Lower lobe of right lung (tissue), 2 donors: ENCODE data around the gene ANO2. TPM values are rescaled to one million over a fixed set of nuclear protein-coding genes. Genes with fewer than 3 reads are reported as not detected.

Experiments used
- ATAC-seq, 2 donors: fragments of 200-7000 bp; cut with Tn5 transposase; one replicate each; pipeline ENCODE4 v1.9.1; 2020 to 2022; ENCODE audit warnings: mild to moderate bottlenecking in 2 of 2, moderate library complexity in 2 of 2
- DNase-seq: peaks from one replicate; pipeline ENCODE4 v3.0.0-alpha.2; 2020
- H3K27ac ChIP-seq: fragments of 200-600 bp; one replicate; pipeline ENCODE4 v1.8.0; 2022
- H3K27me3 ChIP-seq: fragments of 200-600 bp; one replicate; pipeline ENCODE4 v1.8.0; 2022; ENCODE audit warnings: low read depth
- H3K36me3 ChIP-seq: fragments of 200-600 bp; one replicate; pipeline ENCODE4 v1.8.0; 2022; ENCODE audit warnings: mild to moderate bottlenecking
- H3K4me1 ChIP-seq: fragments of 200-600 bp; one replicate; pipeline ENCODE4 v1.8.0; 2022
- H3K4me3 ChIP-seq: fragments of 200-600 bp; one replicate; pipeline ENCODE4 v1.8.0; 2022; ENCODE audit warnings: mild to moderate bottlenecking
- H3K9me3 ChIP-seq: fragments of 200-600 bp; one replicate; pipeline ENCODE4 v1.8.0; 2022
- intact Hi-C: fragments of 100-400 bp; cut with DNase I; formaldehyde crosslinking; loops from one replicate; pipeline ENCODE4 v1.11.0; 2022
- total RNA-seq: library from RNA; stranded (reverse); fragmentation: NEBNext Ultra II Directional; extraction: Animal tissue kit (Norgen Biotek cat#: 25700); gene quantifications from one replicate; pipeline ENCODE4 v1.2.1, GENCODE V29; 2021
- TF ChIP-seq, protein P1 (sequence below): fragments of 200-600 bp; IDR thresholded peaks from one replicate; pipeline ENCODE4 v1.8.0; 2022; ENCODE audit warnings: antibody characterized with exemption, mild to moderate bottlenecking
- donor health status: DM: no; HTN: yes; CAD: no; lungs with severe emphysema.

Gene ANO2
- total RNA-seq, 1 donor from 2014 or later: 22.2 TPM

DNA sequence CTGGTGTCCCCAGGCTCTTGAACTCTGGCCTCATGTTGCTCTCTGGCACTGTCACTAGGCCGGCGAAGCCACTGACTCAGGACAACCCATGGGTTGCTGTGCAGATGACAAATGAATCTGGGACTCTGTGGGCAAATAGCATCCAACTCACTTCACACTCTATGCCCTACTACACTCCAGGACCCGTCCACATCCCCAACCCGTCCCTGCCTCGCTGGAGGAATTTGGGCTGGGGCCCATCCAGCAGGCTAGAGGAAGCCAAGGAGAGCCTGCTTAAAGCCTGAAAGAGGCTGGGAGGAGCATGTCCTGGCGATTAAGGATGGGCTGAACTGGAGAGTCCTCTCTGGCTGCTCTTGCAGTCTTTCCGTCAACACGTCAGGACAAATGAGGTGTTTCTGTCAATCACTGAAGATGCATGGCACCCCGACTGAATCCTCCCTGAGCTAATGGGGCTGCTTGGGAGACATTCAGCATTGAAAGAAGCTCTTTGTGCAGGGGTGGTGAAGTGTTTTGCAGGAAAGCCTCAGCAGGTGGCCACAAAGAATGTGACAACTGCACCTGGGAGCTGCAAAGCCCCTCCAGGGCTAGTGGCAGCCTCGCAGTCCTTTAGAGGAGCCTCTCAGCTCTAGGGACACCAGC lies 71.7 kb downstream of the ANO2 start:
- intact Hi-C loops: no loop called here

DNA sequence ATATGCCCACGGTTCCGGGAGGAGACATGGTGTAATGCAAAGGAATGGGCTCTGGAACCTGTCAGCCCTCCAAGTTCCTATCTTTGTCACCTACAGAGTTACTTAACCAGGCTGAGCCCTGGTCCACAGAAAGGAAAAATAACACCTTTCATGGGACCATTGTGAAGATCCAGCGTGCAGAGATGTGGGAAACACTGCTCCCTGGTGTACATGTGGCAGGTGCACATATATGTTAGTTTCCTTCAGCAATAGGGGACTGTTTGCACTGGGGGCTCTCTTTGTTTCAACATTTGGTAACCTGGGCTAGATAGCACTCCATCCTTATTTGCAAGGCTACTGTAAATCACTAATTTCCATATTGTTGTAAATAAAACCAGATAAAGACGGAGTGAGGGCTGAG lies 72.3 kb downstream of the ANO2 start:
- Histone ChIP-seq H3K4me3 (no peak overlapping the region), H3K9me3 (no peaks in the 10 kb centered on the region), H3K4me1 (no peaks in the 10 kb centered on the region), H3K27ac (no peak overlapping the region), H3K36me3 (peaks cover 4% of the 10 kb centered on the region), H3K27me3 (no peaks in the 10 kb centered on the region)
- intact Hi-C loops: no loop called here
- TF ChIP-seq, protein P1, sequence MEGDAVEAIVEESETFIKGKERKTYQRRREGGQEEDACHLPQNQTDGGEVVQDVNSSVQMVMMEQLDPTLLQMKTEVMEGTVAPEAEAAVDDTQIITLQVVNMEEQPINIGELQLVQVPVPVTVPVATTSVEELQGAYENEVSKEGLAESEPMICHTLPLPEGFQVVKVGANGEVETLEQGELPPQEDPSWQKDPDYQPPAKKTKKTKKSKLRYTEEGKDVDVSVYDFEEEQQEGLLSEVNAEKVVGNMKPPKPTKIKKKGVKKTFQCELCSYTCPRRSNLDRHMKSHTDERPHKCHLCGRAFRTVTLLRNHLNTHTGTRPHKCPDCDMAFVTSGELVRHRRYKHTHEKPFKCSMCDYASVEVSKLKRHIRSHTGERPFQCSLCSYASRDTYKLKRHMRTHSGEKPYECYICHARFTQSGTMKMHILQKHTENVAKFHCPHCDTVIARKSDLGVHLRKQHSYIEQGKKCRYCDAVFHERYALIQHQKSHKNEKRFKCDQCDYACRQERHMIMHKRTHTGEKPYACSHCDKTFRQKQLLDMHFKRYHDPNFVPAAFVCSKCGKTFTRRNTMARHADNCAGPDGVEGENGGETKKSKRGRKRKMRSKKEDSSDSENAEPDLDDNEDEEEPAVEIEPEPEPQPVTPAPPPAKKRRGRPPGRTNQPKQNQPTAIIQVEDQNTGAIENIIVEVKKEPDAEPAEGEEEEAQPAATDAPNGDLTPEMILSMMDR: no peak
- no peak for ATAC-seq
- no peak for DNase-seq

More for the DNA sequence above, 71.7 kb downstream of the ANO2 start:
- Histone ChIP-seq H3K36me3 (peaks cover 4% of the 10 kb centered on the region), H3K4me1 (no peaks in the 10 kb centered on the region), H3K9me3 (no peaks in the 10 kb centered on the region), H3K27me3 (no peaks in the 10 kb centered on the region), H3K4me3 (no peak overlapping the region), H3K27ac (no peak overlapping the region)
- no peak for ATAC-seq
- TF ChIP-seq, protein P1: no peak
- no peak for DNase-seq

DNA sequence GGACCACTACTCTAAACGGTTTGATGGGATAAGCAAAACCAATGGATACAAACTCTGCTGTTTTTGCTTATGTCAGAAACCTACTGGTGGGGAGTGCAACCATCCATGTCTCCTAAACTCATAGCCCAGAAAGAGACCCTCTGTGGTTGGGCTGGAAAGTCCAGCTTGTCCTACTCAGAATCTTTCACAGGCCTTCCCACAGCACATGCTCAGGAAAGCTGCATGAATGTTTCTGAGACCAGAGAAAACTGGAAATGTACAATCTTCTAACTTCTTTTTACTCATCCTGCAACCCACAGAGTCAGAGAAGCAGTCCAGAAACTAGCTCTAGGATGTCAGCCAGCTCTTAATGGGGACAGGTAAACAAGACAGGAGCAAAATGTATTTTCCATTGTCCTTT lies 73.3 kb downstream of the ANO2 start:
- Histone ChIP-seq H3K9me3 (no peaks in the 10 kb centered on the region), H3K27ac (no peak overlapping the region), H3K36me3 (peaks cover 4% of the 10 kb centered on the region), H3K27me3 (no peaks in the 10 kb centered on the region), H3K4me3 (no peak overlapping the region), H3K4me1 (no peaks in the 10 kb centered on the region)
- ATAC-seq (no peak), DNase-seq (no peak)
- TF ChIP-seq, protein P1: no peak
- intact Hi-C loops: no loop called here

DNA sequence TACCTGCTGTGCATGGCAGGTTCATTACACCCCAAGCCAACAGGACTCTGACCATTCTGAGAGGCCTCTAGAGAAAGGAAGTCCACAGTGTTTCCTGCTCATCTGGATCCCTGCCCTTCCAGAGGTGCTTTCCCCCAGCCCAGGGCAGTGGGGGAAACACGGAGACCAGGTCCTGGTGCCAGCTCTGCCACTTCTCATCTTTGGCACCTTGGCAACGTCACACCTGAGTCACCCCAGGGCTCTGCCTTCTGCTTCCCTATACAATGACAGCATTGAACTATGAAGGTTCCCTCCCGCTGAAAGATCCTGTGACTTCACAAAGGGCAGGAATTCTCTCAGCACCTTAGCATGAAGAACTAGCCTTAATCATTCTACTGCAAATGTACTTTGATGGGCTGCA lies 74.9 kb downstream of the ANO2 start:
- Histone ChIP-seq H3K4me1 (no peaks in the 10 kb centered on the region), H3K27me3 (no peaks in the 10 kb centered on the region), H3K36me3 (peaks cover 4% of the 10 kb centered on the region), H3K27ac (no peak overlapping the region), H3K9me3 (no peaks in the 10 kb centered on the region), H3K4me3 (no peak overlapping the region)
- intact Hi-C loops: no loop called here
- no peak for DNase-seq
- no peak for ATAC-seq
- TF ChIP-seq, protein P1: no peak

DNA sequence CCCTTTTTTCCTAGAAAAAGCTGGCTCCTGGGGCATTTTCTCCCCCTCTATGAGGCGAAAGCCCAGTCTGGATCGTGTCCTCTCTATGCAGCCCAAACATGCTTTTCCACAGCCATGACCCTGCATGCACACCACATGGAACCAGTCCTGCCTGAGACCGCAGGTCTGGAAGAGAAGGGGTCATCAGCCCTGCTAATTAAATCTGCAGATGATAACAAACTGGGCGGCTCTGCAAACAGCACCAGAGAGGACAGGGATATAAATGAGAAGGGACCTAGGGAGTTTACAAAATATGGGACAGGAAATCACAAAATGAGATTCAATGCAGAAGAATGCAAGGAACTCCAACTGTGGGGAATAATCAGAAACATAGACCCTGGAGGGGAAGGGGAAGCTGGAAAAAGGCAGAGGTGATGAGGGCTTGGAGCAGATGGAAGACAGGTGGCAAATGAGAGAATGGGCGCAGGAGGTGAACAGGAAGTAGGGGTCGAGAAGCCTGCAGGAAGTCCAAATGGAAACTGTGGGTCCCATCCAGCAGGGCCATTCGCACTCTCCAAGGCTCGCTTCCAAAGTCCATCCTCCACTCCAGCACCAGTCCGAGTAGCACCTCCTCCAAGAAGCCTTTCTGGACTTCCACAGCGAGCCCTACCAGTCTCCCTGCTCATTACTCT lies 76.3 kb downstream of the ANO2 start:
- ATAC-seq (no peak), DNase-seq (no peak)
- Histone ChIP-seq H3K27me3 (no peaks in the 10 kb centered on the region), H3K4me3 (no peak overlapping the region), H3K4me1 (no peaks in the 10 kb centered on the region), H3K27ac (no peak overlapping the region), H3K9me3 (no peaks in the 10 kb centered on the region), H3K36me3 (no peaks in the 10 kb centered on the region)
- intact Hi-C loops: no loop called here
- TF ChIP-seq, protein P1: no peak
